T-cell (primary cell): ENCODE data around the gene ZNF417. TPM values are rescaled to one million over a fixed set of nuclear protein-coding genes. Genes with fewer than 3 reads are reported as not detected.

ENCODE experiments used
- ATAC-seq, 4 experiments: fragments of 200-7000 bp in 3 of 4; fragments of 150-1000 bp in 1 of 4; cut with Tn5 transposase; replicated peaks in 1 of 4; 1 replicate in 3 of 4; 2 replicates in 1 of 4; pipeline ENCODE4 v1.10.0; 2021; ENCODE audit warnings: moderate library complexity in 3 of 4, mild to moderate bottlenecking in 2 of 4, moderate number of reproducible peaks in 1 of 4
- CTCF ChIA-PET, 2 donors: fragments of 300-600 bp; sonication (Branson Sonifier 250); formaldehyde crosslinking; loops; one replicate each; lab custom pipeline; 2022; ENCODE audit warnings: antibody characterized with exemption in 2 of 2; lab: Charles Lee
- POLR2A ChIA-PET, 2 donors: fragments of 300-600 bp; sonication (Branson Sonifier 250); formaldehyde crosslinking; loops; one replicate each; lab custom pipeline; 2022; ENCODE audit warnings: antibody characterized with exemption in 2 of 2; lab: Charles Lee
- DNase-seq, 35 experiments: peaks; one replicate each; pipeline versions ENCODE4 v3.0.0 to v3.0.0-alpha.2; 2013 to 2023
- H3K27ac ChIP-seq: one replicate; pipeline ENCODE4 v1.5.1; 2013; ENCODE audit warnings: low read length
- H3K27me3 ChIP-seq, 2 experiments: replicated peaks in 1 of 2; 1 replicate in 1 of 2; 2 replicates in 1 of 2; pipeline versions ENCODE4 v1.6.1 to v1.7.0; 2013; ENCODE audit warnings: low read length in 1 of 2, mixed read lengths in 1 of 2; ENCODE audit not compliant: control insufficient read depth in 2 of 2, insufficient read depth in 2 of 2; ENCODE audit errors: extremely low read depth in 1 of 2
- H3K36me3 ChIP-seq, 2 donors: 1 replicate in 1 of 2; 2 replicates in 1 of 2; pipeline versions ENCODE4 v1.6.1 to v1.7.0; 2013; ENCODE audit warnings: low read length in 1 of 2; ENCODE audit not compliant: control insufficient read depth in 2 of 2, insufficient read depth in 1 of 2; ENCODE audit errors: extremely low read depth in 1 of 2
- H3K4me1 ChIP-seq, 2 experiments: 1 replicate in 1 of 2; 2 replicates in 1 of 2; pipeline versions ENCODE4 v1.6.1 to v1.7.0; 2013; ENCODE audit warnings: low read length in 2 of 2, mixed read lengths in 1 of 2; ENCODE audit not compliant: insufficient read depth in 2 of 2, control insufficient read depth in 1 of 2; ENCODE audit errors: extremely low read depth in 1 of 2
- H3K4me3 ChIP-seq, 2 donors: 1 replicate in 1 of 2; 2 replicates in 1 of 2; pipeline versions ENCODE4 v1.5.1 to v1.7.0; 2013; ENCODE audit warnings: mild to moderate bottlenecking in 2 of 2, low read length in 1 of 2, moderate library complexity in 1 of 2; ENCODE audit not compliant: control insufficient read depth in 1 of 2; ENCODE audit errors: extremely low read depth in 1 of 2
- H3K9me3 ChIP-seq: 2 replicates; pipeline ENCODE4 v1.7.0; 2013
- H3K27ac Mint-ChIP-seq, 2 donors: one replicate each; pipeline ENCODE4 v1.8.0; 2020 to 2021; ENCODE audit warnings: mild to moderate bottlenecking in 2 of 2, mixed read lengths in 2 of 2
- H3K27me3 Mint-ChIP-seq, 2 donors: one replicate each; pipeline ENCODE4 v1.8.0; 2021 to 2022; ENCODE audit warnings: mixed read lengths in 2 of 2
- H3K36me3 Mint-ChIP-seq: one replicate; pipeline ENCODE4 v1.8.0; 2021; ENCODE audit warnings: mixed read lengths
- H3K4me1 Mint-ChIP-seq, 3 donors: one replicate each; pipeline ENCODE4 v1.8.0; 2020 to 2022; ENCODE audit warnings: mixed read lengths in 3 of 3, mild to moderate bottlenecking in 1 of 3
- H3K4me3 Mint-ChIP-seq, 3 donors: one replicate each; pipeline ENCODE4 v1.8.0; 2020 to 2022; ENCODE audit warnings: mild to moderate bottlenecking in 3 of 3, mixed read lengths in 3 of 3, moderate library complexity in 3 of 3
- H3K9me3 Mint-ChIP-seq, 3 donors: one replicate each; pipeline ENCODE4 v1.8.0; 2020 to 2022; ENCODE audit warnings: mixed read lengths in 3 of 3
- WGBS: methylation state at CpG from one replicate; pipeline ENCODE4 v1.1.5; 2013; ENCODE audit warnings: missing lambda C conversion rate; ENCODE audit not compliant: insufficient coverage; 5-methylcytosine and 5-hydroxymethylcytosine counted together
- total RNA-seq, 35 experiments: library from RNA in 6 of 35; stranded (reverse) in 6 of 35; fragments of 120-200 nt in 1 of 35; gene quantifications; one replicate each; pipeline versions ENCODE4 v1.2.1 to v1.2.4 and lab custom pipeline; 2013 to 2026

Gene ZNF417
- total RNA-seq, 5 donors from 2014 or later (not counting 1 experiment from before 2014, with no cell fraction given), result 23.6 to 39.7 (median 36.6) TPM

DNA sequence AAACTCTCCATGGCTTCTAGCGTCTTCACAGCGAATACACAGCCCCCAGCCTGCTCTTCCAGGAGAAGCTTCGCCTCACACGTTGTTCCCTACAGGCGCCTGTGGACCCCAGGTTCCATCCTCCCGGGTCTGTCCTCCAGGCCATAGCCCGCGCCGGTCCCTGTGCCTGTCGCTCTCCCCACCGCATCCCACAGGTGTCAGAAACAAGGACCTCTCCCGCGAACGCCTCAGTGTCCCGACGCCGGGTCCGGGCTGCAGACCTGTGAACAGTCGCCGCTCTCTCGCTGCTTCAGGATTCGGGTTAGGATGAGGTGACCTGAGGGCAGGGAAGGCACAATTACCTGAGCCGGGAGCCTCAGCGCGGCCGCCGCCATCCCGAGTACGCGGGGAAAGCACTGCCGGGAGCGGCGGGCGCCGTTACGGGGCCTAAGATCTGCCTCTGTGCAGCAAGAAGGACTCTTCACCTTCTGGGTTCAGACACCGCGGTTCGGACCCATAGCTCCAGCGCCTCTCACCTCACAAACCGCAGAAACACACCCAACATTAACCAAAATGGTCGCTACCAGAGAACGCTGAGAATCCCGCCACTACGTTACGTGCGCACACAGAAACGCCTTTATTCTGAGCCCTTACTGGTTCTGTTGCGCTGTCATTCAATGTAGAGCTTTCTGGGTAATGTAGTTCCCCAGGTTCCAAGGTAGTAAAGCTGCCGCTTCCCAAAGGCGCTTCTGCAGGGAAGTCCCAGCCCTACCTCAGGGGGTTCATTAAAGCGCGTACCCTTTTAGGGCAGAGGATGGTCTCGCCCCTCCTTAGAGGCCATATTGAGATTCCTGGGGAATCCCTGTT lies 18.7 kb upstream of the ZNF417 start, which contains the start of gene ZNF418:
ZNF418 (minus strand) TSS at position 583 of the 846 bp plus-strand sequence. CDS start 1,580 bp downstream, outside the sequence.
- ATAC-seq (peak; percentile 80 to 99 (median 88)), DNase-seq (peak in 31 of 35 experiments; percentile 6 to 64 (median 28))
- Histone ChIP-seq H3K9me3 (peaks cover 5% of the 10 kb centered on the region), H3K4me1 (no peaks in the 10 kb centered on the region), H3K27ac (peak within 1 kb of the TSS; percentile 21), H3K27me3 (peaks cover 0 to 7% of the 10 kb centered on the region in 2 experiments), H3K4me3 (peak within 1 kb of the TSS; percentile 48 to 58), H3K36me3 (peaks cover 0 to 6% of the 10 kb centered on the region in 2 donors)
- ChIA-PET POLR2A (interaction anchor here (0.6 to 1.1 kb wide), 2 partner anchors 41 to 634 kb away, joined by 8 to 9 read pairs; no protein-coding TSS in a partner anchor), CTCF (interaction anchor here in 1 of 2 donors (1.0 to 1.9 kb wide), 2 partner anchors 18 to 253 kb away, joined by 3 to 6 read pairs; partner anchors contain the start of genes ZNF417 and ZNF551)
- H3K36me3 Mint-ChIP-seq, result peaks cover 58% of the 10 kb centered on the region
- H3K9me3 Mint-ChIP-seq, result peaks cover 12 to 52% (median 38%) of the 10 kb centered on the region in 3 donors
- H3K27me3 Mint-ChIP-seq, result no peaks in the 10 kb centered on the region
- peak within 1 kb of the TSS; percentile 66 to 83 for H3K27ac Mint-ChIP-seq
- peaks cover 8 to 11% (median 8%) of the 10 kb centered on the region in 3 donors for H3K4me1 Mint-ChIP-seq
- peak within 1 kb of the TSS; percentile 82 to 90 (median 88) for H3K4me3 Mint-ChIP-seq
- WGBS, result 12% methylated on average over 41 of the region's 54 CpGs

DNA sequence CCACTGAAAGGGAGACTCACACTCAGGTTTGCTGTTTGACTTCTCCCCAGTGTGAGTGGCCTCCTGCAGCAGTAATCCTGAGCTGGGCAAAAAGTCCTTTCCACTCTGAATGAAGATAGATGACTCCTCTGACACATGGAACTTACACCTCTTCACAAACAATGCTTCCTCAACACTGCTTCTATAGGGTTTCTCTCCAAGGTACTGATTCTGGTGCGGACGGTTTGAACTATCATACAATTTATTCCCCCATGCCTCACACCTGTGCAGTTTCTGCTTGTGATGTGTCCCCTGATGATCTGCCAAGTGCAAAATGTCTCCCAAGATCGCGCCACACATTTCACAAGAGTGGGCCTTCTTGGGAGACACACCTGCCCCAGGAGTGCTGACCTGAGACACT lies 11.2 kb upstream of the ZNF417 start:
- Histone ChIP-seq H3K9me3 (peaks cover 21% of the 10 kb centered on the region), H3K36me3 (peaks cover 0 to 3% of the 10 kb centered on the region in 2 donors), H3K4me1 (no peaks in the 10 kb centered on the region), H3K27ac (no peak overlapping the region), H3K4me3 (no peak overlapping the region), H3K27me3 (no peaks in the 10 kb centered on the region)
- H3K27ac Mint-ChIP-seq, result no peak overlapping the region
- no peak for DNase-seq
- no peak overlapping the region for H3K4me3 Mint-ChIP-seq
- CTCF ChIA-PET, result no interaction called here
- no peak for ATAC-seq
- no peaks in the 10 kb centered on the region for H3K4me1 Mint-ChIP-seq
- peaks cover 9 to 52% (median 39%) of the 10 kb centered on the region in 3 donors for H3K9me3 Mint-ChIP-seq
- peaks cover 40% of the 10 kb centered on the region for H3K36me3 Mint-ChIP-seq
- H3K27me3 Mint-ChIP-seq, result no peaks in the 10 kb centered on the region
- 90% methylated on average over 4 of the region's 4 CpGs for WGBS
- POLR2A ChIA-PET, result no interaction called here

DNA sequence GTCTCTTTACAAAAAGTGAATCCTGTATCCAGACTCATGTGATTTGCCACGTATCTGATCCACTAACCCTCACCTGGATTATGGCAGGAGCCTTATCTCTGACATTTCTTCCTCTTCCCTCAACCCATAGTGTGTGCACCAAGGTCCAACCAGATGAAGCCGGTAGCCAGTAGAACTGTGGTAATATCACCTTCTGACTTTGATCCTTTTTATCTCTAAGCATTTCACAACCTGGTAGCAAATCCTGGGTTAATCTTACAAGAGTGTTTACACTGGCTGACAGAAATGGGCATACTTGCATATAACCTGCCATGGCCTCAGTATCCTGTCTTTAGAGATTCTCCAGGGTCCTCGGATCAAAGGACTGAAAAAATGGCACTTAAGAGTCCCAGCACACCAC lies 1.9 kb downstream of the ZNF417 start:
- WGBS, result 100% methylated on average over 2 of the region's 3 CpGs
- Mint-ChIP-seq H3K4me1 (peaks cover 33 to 42% (median 41%) of the 10 kb centered on the region in 3 donors), H3K27me3 (no peaks in the 10 kb centered on the region), H3K9me3 (peaks cover 21 to 35% (median 26%) of the 10 kb centered on the region in 3 donors), H3K27ac (no peak overlapping the region), H3K4me3 (peak overlapping the region; percentile 95 to 98 (median 95)), H3K36me3 (peaks cover 56% of the 10 kb centered on the region)
- ChIA-PET CTCF (interaction anchor here in 1 of 2 donors (0.7 kb wide), 1 partner anchor 90 kb away, joined by 5 read pairs; no protein-coding TSS in a partner anchor), POLR2A (no interaction called here)
- Histone ChIP-seq H3K4me1 (peaks cover 10 to 17% of the 10 kb centered on the region in 2 experiments), H3K4me3 (no peak overlapping the region), H3K27ac (no peak overlapping the region), H3K36me3 (peaks cover 5 to 23% of the 10 kb centered on the region in 2 donors), H3K9me3 (no peaks in the 10 kb centered on the region), H3K27me3 (no peaks in the 10 kb centered on the region)
- DNase-seq (no peak), ATAC-seq (no peak)

DNA sequence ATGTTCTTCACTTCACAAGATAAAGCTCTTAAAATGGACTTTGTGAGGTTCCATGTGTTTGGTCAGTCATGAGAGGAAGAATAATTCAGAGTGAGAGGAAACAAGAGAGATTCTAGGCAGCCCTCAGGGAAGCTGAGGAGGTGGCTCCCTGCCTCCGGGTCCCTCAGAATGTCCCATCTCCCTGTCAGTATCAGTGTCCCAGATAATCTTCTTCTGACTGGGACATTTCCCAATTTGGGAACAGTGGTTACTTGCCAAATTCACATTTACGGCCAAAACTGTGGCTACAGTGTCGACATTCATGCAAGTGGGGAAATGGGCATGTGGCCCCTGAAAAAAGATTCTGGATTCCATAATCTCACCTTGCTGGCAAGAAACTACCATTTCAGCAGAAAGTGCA lies 9.0 kb downstream of the ZNF417 start:
- Histone ChIP-seq H3K4me3 (no peak overlapping the region), H3K27me3 (no peaks in the 10 kb centered on the region), H3K4me1 (no peaks in the 10 kb centered on the region), H3K36me3 (peaks cover 5 to 22% of the 10 kb centered on the region in 2 donors), H3K9me3 (no peaks in the 10 kb centered on the region), H3K27ac (no peak overlapping the region)
- Mint-ChIP-seq H3K9me3 (peaks cover 9 to 39% (median 35%) of the 10 kb centered on the region in 3 donors), H3K36me3 (peaks cover 64% of the 10 kb centered on the region), H3K27me3 (no peaks in the 10 kb centered on the region), H3K4me1 (peaks cover 6 to 11% (median 9%) of the 10 kb centered on the region in 3 donors), H3K4me3 (no peak overlapping the region), H3K27ac (no peak overlapping the region)
- 100% methylated on average over 3 of the region's 3 CpGs for WGBS
- ChIA-PET POLR2A (no interaction called here), CTCF (interaction anchor here in 1 of 2 donors (0.5 kb wide), 1 partner anchor 502 kb away, joined by 6 read pairs; no protein-coding TSS in a partner anchor)
- DNase-seq (no peak), ATAC-seq (no peak)

DNA sequence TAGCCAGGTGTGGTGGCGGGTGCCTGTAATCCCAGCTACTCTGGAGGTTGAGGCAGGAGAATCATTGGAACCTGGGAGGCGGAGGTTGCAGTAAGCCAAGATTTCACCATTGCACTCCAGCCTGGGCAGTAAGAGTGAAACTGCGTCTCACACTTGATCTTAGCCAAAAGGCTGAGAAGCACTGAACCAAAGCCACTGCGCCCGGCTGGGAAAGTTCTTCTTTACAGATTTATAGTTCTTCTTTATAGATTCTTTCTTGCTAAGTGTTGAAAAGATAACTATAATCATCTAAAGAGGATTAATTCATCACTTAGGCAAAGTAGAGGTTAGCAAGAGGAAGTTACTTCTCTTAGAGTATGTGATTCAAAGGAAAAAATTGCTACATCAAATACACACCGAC lies 11.1 kb downstream of the ZNF417 start:
- H3K9me3 ChIP-seq, result no peaks in the 10 kb centered on the region
- peaks cover 44% of the 10 kb centered on the region for H3K36me3 Mint-ChIP-seq
- H3K4me3 Mint-ChIP-seq, result no peak overlapping the region
- no peaks in the 10 kb centered on the region for H3K4me1 ChIP-seq
- CTCF ChIA-PET, result no interaction called here
- 95% methylated on average over 2 of the region's 6 CpGs for WGBS
- H3K27ac Mint-ChIP-seq, result no peak overlapping the region
- no peak for DNase-seq
- ATAC-seq, result no peak
- POLR2A ChIA-PET, result no interaction called here
- H3K4me3 ChIP-seq, result no peak overlapping the region
- peaks cover 0 to 35% (median 23%) of the 10 kb centered on the region in 3 donors for H3K9me3 Mint-ChIP-seq
- peaks cover 0 to 1% of the 10 kb centered on the region in 2 donors for H3K36me3 ChIP-seq
- H3K27ac ChIP-seq, result no peak overlapping the region
- no peaks in the 10 kb centered on the region for H3K27me3 Mint-ChIP-seq
- peaks cover 3 to 6% (median 5%) of the 10 kb centered on the region in 3 donors for H3K4me1 Mint-ChIP-seq
- H3K27me3 ChIP-seq, result no peaks in the 10 kb centered on the region

DNA sequence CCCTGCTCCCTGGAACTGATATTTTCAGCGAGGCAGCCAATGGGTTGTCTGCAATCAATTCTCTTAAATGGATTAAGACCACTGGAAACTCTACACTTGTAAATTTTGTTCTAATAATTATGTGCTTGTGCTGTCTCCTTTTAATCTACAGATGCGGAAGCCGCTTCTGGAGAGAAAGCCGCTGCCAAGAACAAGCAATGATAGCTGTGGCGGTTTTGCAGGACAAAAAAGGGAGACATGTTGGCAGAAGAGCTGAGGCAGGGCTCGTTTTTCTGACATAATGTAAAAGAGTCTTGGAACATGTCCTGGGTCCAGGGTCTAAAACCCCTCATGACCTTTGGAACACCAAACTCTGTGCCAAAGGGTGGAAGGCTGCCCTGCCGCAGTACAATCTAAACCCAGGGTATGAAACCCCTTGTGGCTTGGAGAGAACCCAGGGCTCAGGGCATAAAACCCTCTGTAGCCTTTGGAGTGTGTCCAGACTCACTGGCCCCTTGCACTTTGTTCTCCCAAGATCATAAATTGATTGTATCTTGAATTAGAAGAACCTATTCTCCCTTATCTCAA lies 12.7 kb downstream of the ZNF417 start:
- 93% methylated on average over 5 of the region's 7 CpGs for WGBS
- H3K27me3 ChIP-seq, result no peaks in the 10 kb centered on the region
- Mint-ChIP-seq H3K27ac (no peak overlapping the region), H3K27me3 (no peaks in the 10 kb centered on the region), H3K36me3 (peaks cover 34% of the 10 kb centered on the region), H3K4me1 (peaks cover 3 to 6% (median 5%) of the 10 kb centered on the region in 3 donors), H3K9me3 (peaks cover 0 to 37% (median 23%) of the 10 kb centered on the region in 3 donors), H3K4me3 (no peak overlapping the region)
- ATAC-seq (no peak), DNase-seq (no peak)
- H3K27ac ChIP-seq, result no peak overlapping the region
- no peaks in the 10 kb centered on the region for H3K9me3 ChIP-seq
- ChIA-PET CTCF (no interaction called here), POLR2A (no interaction called here)
- no peaks in the 10 kb centered on the region for H3K4me1 ChIP-seq
- no peaks in the 10 kb centered on the region for H3K36me3 ChIP-seq
- no peak overlapping the region for H3K4me3 ChIP-seq
